ENCODE data around the gene PRDM1.

PRDM1 gene

GRCh38 chr6:106097411-106098231 is 11.5 kb downstream of the PRDM1 start:
- peak; percentile 88 for DNase-seq (ENCODE audit: low spot score)

- peak; percentile 94 for DNase-seq (ENCODE audit: low spot score)
These were observed 12.5 kb downstream of the PRDM1 start for GRCh38 chr6:106098383-106099234.

- no peak for DNase-seq (ENCODE audit: low spot score)
These were observed 13.1 kb downstream of the PRDM1 start for GRCh38 chr6:106099235-106099537.

GRCh38 chr6:106100755-106101154 is 14.6 kb downstream of the PRDM1 start:
- no peak for DNase-seq (ENCODE audit: low spot score)

GRCh38 chr6:106101466-106101865 is 15.3 kb downstream of the PRDM1 start:
- DNase-seq (ENCODE audit: low spot score): no peak

GRCh38 chr6:106102034-106102433 is 15.9 kb downstream of the PRDM1 start:
- DNase-seq (ENCODE audit: low spot score): peak; percentile 91

GRCh38 chr6:106102967-106103727 is 17.0 kb downstream of the PRDM1 start:
- no peak for DNase-seq (ENCODE audit: low spot score)

- peak; percentile 64 for DNase-seq (ENCODE audit: low spot score)
These were observed 17.6 kb downstream of the PRDM1 start for GRCh38 chr6:106103728-106104109.

- no peak for DNase-seq (ENCODE audit: low spot score)
These were observed 18.3 kb downstream of the PRDM1 start for GRCh38 chr6:106104476-106104875.

- no peak for DNase-seq (ENCODE audit: low spot score)
These were observed 18.8 kb downstream of the PRDM1 start for GRCh38 chr6:106104941-106105340.

GRCh38 chr6:106105493-106105892 is 19.4 kb downstream of the PRDM1 start:
- no peak for DNase-seq (ENCODE audit: low spot score)

GRCh38 chr6:106106276-106107042 is 20.3 kb downstream of the PRDM1 start:
- no peak for DNase-seq (ENCODE audit: low spot score)

GRCh38 chr6:106107043-106107613 is 21.0 kb downstream of the PRDM1 start:
- DNase-seq (ENCODE audit: low spot score): no peak

- DNase-seq (ENCODE audit: low spot score): no peak
These were observed 22.0 kb downstream of the PRDM1 start for GRCh38 chr6:106108129-106108528.

GRCh38 chr6:106109029-106109428 is 22.9 kb downstream of the PRDM1 start:
- DNase-seq (ENCODE audit: low spot score): no peak

GRCh38 chr6:106110164-106110826 is 24.2 kb downstream of the PRDM1 start:
- no peak for DNase-seq (ENCODE audit: low spot score)

- DNase-seq (ENCODE audit: low spot score): no peak
These were observed 26.3 kb downstream of the PRDM1 start for GRCh38 chr6:106112433-106112832.

- no peak for DNase-seq (ENCODE audit: low spot score)
These were observed 27.3 kb downstream of the PRDM1 start for GRCh38 chr6:106113256-106113959.

GRCh38 chr6:106114492-106114891 is 28.4 kb downstream of the PRDM1 start:
- peak; percentile 95 for DNase-seq (ENCODE audit: low spot score)

GRCh38 chr6:106115286-106115685 is 29.1 kb downstream of the PRDM1 start:
- no peak for DNase-seq (ENCODE audit: low spot score)
